SJCRH30 (cell line): Measurements from ENCODE around the gene CGAS. TPM values are rescaled to one million over a fixed set of nuclear protein-coding genes. Genes with fewer than 3 reads are reported as not detected.
A peak's percentile ranks its signal among the peaks of the same experiment; 100 is the strongest.
"Not testable (repeated sequence)": the region's sequence is repeated elsewhere in the genome, so short reads cannot be mapped to it uniquely, and the experiment has no call there.

ENCODE experiments used
- DNase-seq, 2 experiments: peaks; one replicate each; pipeline ENCODE4 v3.0.0-alpha.2; 2015 to 2020
- H3K27ac ChIP-seq: fragments of 250-450 bp; sonication (Bioruptor Pico); 2 replicates; pipeline ENCODE4 v1.5.1; 2020; ENCODE audit warnings: mild to moderate bottlenecking, moderate library complexity
- H3K27me3 ChIP-seq: fragments of 250-450 bp; sonication (Bioruptor Pico); 2 replicates; pipeline ENCODE4 v1.5.1; 2020; ENCODE audit warnings: mild to moderate bottlenecking, moderate library complexity
- H3K36me3 ChIP-seq: fragments of 250-450 bp; sonication (Bioruptor Pico); 2 replicates; pipeline ENCODE4 v1.5.1; 2020; ENCODE audit warnings: mild to moderate bottlenecking, moderate library complexity
- H3K4me1 ChIP-seq: fragments of 250-450 bp; sonication (Bioruptor Pico); 2 replicates; pipeline ENCODE4 v1.5.1; 2020; ENCODE audit warnings: mild to moderate bottlenecking, moderate library complexity
- H3K4me3 ChIP-seq: fragments of 250-450 bp; sonication (Bioruptor Pico); 2 replicates; pipeline ENCODE4 v1.5.1; 2020; ENCODE audit warnings: mild to moderate bottlenecking, moderate library complexity
- H3K9me3 ChIP-seq: fragments of 250-450 bp; sonication (Bioruptor Pico); replicated peaks from 2 replicates; pipeline ENCODE4 v1.5.1; 2020; ENCODE audit warnings: mild to moderate bottlenecking, moderate library complexity
- total RNA-seq: library from RNA; depleted of rRNA; stranded (reverse); fragments of >200 nt; shearing (Covaris generic); gene quantifications from 2 replicates; pipeline ENCODE4 v1.2.3, GENCODE V29; 2014

Gene CGAS
- total RNA-seq, 1 experiment from 2014 or later, result 17.9 TPM

DNA sequence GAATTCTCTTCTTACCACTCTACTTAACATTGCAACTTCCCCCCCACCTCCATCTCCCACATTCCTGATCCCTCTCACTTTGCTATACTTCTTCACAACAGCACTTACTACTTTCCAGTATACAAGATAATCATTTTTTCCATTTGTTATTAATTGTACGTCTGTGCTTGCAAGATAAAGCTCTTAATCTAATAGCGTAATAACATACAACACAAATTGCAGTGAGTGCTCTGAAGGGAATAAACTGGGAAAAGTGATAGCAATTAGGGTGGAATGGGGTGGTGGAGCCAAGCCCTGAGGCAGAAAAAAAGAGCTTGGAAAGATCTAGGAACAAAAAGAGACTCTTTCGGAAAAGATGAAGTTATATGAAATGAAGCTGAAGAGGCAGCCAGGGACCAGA is 8.5 kb downstream of the CGAS start:
- Histone ChIP-seq H3K9me3 (no peaks in the 10 kb centered on the region), H3K4me1 (no peaks in the 10 kb centered on the region), H3K36me3 (0 out of 2 replicates have a peak, but pooled peaks cover 10% of the 10 kb centered on the region), H3K27me3 (no peaks in the 10 kb centered on the region), H3K4me3 (no peak overlapping the region), H3K27ac (no peak overlapping the region)
- no peak for DNase-seq

GRCh38 chr6:73435236-73435635 is 16.9 kb downstream of the CGAS start:
- no peak for DNase-seq
- no peaks in the 10 kb centered on the region for H3K27me3 ChIP-seq
- no peak overlapping the region for H3K4me3 ChIP-seq
- peaks cover 9% of the 10 kb centered on the region for H3K36me3 ChIP-seq
- H3K4me1 ChIP-seq, result no peaks in the 10 kb centered on the region
- no peaks in the 10 kb centered on the region for H3K9me3 ChIP-seq
- H3K27ac ChIP-seq, result no peak overlapping the region

DNA sequence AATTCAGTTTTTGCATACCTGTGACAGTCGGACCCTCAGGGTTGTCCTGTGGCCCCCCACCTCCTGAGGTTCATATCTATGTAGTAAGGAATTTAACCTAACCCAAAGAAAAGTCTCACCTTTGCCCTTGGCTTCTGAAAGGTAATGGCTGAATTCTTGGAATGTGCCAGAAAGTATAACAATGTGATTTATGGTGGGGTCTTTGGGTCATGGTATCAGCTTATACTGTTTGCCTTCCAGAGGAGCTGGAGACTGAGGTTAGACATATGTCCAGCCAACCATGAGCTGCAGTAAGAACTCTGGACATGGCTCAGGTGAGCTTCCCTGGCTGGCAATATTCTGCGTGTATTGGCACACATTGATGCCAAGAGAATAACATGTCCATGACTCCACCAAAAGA is 30.6 kb downstream of the CGAS start:
- no peak for DNase-seq
- H3K36me3 ChIP-seq, result peaks cover 21% of the 10 kb centered on the region
- no peaks in the 10 kb centered on the region for H3K27me3 ChIP-seq
- H3K27ac ChIP-seq, result no peak overlapping the region
- H3K4me1 ChIP-seq, result no peaks in the 10 kb centered on the region
- no peaks in the 10 kb centered on the region for H3K9me3 ChIP-seq
- no peak overlapping the region for H3K4me3 ChIP-seq

- Histone ChIP-seq H3K4me3 (no peak overlapping the region), H3K9me3 (no peaks in the 10 kb centered on the region), H3K27me3 (no peaks in the 10 kb centered on the region), H3K27ac (no peak overlapping the region), H3K36me3 (peaks cover 10% of the 10 kb centered on the region), H3K4me1 (no peaks in the 10 kb centered on the region)
- peak; percentile 18 to 19 for DNase-seq
Measured at GRCh38 chr6:73418081-73418741, 33.9 kb downstream of the CGAS start.

GRCh38 chr6:73413102-73413501 is 39.0 kb downstream of the CGAS start:
- no peaks in the 10 kb centered on the region for H3K9me3 ChIP-seq
- H3K27me3 ChIP-seq, result no peaks in the 10 kb centered on the region
- no peak overlapping the region for H3K27ac ChIP-seq
- no peaks in the 10 kb centered on the region for H3K36me3 ChIP-seq
- no peaks in the 10 kb centered on the region for H3K4me1 ChIP-seq
- no peak overlapping the region for H3K4me3 ChIP-seq
- no peak for DNase-seq

GRCh38 chr6:73409395-73409794 is 42.7 kb downstream of the CGAS start:
- DNase-seq, result no peak
- Histone ChIP-seq H3K9me3 (no peaks in the 10 kb centered on the region), H3K36me3 (no peaks in the 10 kb centered on the region), H3K27ac (no peak overlapping the region), H3K27me3 (0 out of 2 replicates have a peak, but pooled peaks cover 2% of the 10 kb centered on the region), H3K4me1 (no peaks in the 10 kb centered on the region), H3K4me3 (no peak overlapping the region)

- Histone ChIP-seq H3K4me3 (no peak overlapping the region), H3K36me3 (no peaks in the 10 kb centered on the region), H3K27ac (no peak overlapping the region), H3K4me1 (no peaks in the 10 kb centered on the region), H3K9me3 (no peaks in the 10 kb centered on the region), H3K27me3 (no peaks in the 10 kb centered on the region; the same call in 1 of the 2 replicates)
- DNase-seq, result no peak
Measured at GRCh38 chr6:73400656-73401055, 51.4 kb downstream of the CGAS start.

- no peaks in the 10 kb centered on the region for H3K9me3 ChIP-seq
- no peak overlapping the region for H3K27ac ChIP-seq
- no peaks in the 10 kb centered on the region for H3K36me3 ChIP-seq
- no peaks in the 10 kb centered on the region; the same call in 1 of the 2 replicates for H3K27me3 ChIP-seq
- no peak overlapping the region for H3K4me3 ChIP-seq
- DNase-seq, result no peak
- no peaks in the 10 kb centered on the region for H3K4me1 ChIP-seq
Measured at GRCh38 chr6:73395875-73396274, 56.2 kb downstream of the CGAS start.

- H3K27me3 ChIP-seq, result no peaks in the 10 kb centered on the region
- DNase-seq, result no peak
- no peaks in the 10 kb centered on the region for H3K9me3 ChIP-seq
- H3K36me3 ChIP-seq, result no peaks in the 10 kb centered on the region
- no peak within 1 kb of the TSS for H3K27ac ChIP-seq
- H3K4me1 ChIP-seq, result no peaks in the 10 kb centered on the region
- no peak within 1 kb of the TSS for H3K4me3 ChIP-seq
Measured at GRCh38 chr6:73394577-73395354, 57.3 kb downstream of the CGAS start, which contains the start of gene DDX43. Gene DDX43, plus strand, starts transcription at chr6:73394828. Its CDS starts 78 bp downstream, at chr6:73394906.

DNA sequence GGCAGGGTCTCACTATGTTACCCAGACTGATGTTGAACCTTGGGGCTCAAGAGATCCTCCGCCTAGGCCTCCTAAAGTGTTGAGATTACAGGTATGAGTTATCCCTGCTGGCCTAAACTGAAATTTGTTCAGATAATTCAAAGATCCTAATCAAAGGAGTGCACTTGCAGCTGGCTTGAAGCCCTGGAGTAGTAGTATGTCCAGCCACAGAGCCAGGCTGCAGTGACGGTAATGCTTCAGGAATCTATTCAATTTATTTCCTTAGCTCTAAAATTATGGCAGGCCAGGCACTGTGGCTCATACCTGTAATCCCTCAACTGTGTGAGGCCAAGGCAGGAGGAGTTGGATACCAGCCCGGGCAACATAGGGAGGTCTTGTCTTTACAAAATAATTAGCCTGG is 58.8 kb downstream of the CGAS start:
- Histone ChIP-seq H3K4me1 (no peaks in the 10 kb centered on the region), H3K27me3 (no peaks in the 10 kb centered on the region; the same call in 1 of the 2 replicates), H3K27ac (no peak overlapping the region), H3K9me3 (no peaks in the 10 kb centered on the region), H3K36me3 (no peaks in the 10 kb centered on the region), H3K4me3 (no peak overlapping the region)
- DNase-seq, result no peak

- not testable (repeated sequence) for DNase-seq, H3K27ac ChIP-seq, H3K9me3 ChIP-seq, H3K36me3 ChIP-seq, H3K27me3 ChIP-seq, H3K4me3 ChIP-seq, H3K4me1 ChIP-seq
Measured at GRCh38 chr6:73392188-73392587, 59.9 kb downstream of the CGAS start.

DNA sequence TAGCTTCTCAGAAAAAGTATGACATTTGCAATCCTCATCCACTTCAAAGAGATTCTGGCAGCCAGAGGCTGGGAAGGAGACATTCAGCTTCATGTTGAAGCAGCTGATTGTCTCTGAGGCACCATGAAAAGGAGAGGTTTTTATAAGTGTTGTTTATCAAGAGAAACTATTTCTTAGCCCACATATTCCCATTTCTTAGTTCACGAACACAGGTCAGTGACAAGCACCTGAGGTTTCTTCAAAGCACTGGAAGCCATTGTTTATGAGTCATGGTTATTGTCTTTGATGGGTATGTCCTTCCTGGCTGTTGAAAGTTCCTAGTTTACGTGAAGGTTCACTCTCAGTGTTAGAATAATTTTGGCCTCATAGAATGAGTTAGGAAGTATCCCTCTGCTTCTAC is 60.4 kb downstream of the CGAS start:
- Histone ChIP-seq H3K36me3 (no peaks in the 10 kb centered on the region), H3K9me3 (no peaks in the 10 kb centered on the region), H3K27ac (no peak overlapping the region), H3K27me3 (no peaks in the 10 kb centered on the region; the same call in 1 of the 2 replicates), H3K4me1 (no peaks in the 10 kb centered on the region), H3K4me3 (no peak overlapping the region)
- DNase-seq, result no peak

DNA sequence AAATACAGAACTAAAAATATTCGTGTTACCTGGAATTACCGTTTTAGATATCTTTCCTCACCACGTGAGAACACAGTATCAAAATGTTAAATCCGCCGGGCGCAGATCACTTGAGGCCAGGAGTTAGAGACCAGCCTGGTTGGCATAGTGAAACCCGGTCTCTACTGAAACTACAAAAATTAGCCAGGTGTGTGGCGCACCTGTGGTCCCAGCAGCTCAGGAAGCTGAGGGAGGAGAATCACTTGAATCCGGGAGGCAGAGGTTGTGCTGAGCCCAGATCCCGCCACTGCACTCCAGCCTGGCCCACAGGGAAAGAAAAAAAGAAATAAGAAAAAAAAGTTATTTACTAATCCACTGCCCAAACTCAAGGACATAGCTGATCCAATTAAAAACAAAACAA is 62.2 kb downstream of the CGAS start:
- no peaks in the 10 kb centered on the region for H3K9me3 ChIP-seq
- DNase-seq, result no peak
- no peaks in the 10 kb centered on the region for H3K36me3 ChIP-seq
- no peak overlapping the region for H3K4me3 ChIP-seq
- H3K4me1 ChIP-seq, result no peaks in the 10 kb centered on the region
- no peak overlapping the region for H3K27ac ChIP-seq
- H3K27me3 ChIP-seq, result no peaks in the 10 kb centered on the region; the same call in 1 of the 2 replicates

DNA sequence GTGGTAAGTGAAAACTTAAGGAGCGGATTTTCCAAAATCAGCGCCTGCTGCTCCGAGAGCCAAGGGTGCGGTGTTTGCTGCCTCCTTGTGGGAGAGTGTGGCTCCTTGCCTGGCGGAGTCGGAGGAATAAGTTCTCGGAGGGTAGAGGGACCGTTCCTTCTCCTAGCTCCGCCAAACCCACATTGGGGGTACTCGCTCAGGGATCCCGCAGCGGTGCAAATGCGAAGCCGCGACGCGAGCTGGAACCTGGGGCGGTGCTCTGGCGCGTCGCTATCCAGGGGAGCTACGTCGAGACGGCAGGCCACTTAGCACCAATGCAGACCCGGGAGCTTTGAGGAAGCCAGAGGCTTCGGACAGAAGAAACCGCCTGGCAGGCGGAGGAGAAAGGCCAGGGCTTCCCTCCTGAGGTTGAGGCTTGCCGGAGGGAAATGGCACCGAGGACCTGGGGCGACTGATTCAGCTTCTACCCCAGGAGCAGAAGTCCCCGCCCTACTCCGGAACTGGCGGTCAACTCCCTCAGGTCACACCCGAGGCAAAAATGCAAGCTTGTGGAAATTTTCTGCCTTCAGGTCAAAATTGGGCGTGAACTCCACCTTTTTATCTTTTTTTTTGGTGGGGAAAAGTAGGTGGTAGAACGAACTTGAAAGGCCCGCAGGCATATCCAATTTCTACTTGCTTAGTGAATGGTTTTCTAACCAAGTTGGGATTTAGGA is 63.1 kb downstream of the CGAS start:
- H3K4me3 ChIP-seq, result peak overlapping the region; percentile 57
- no peaks in the 10 kb centered on the region for H3K36me3 ChIP-seq
- H3K9me3 ChIP-seq, result no peaks in the 10 kb centered on the region
- no peaks in the 10 kb centered on the region; the same call in 1 of the 2 replicates for H3K27me3 ChIP-seq
- no peak overlapping the region for H3K27ac ChIP-seq
- H3K4me1 ChIP-seq, result no peaks in the 10 kb centered on the region
- peak; percentile 47 to 63 for DNase-seq

- Histone ChIP-seq H3K4me1 (no peaks in the 10 kb centered on the region), H3K27ac (no peak overlapping the region), H3K27me3 (no peaks in the 10 kb centered on the region; the same call in 1 of the 2 replicates), H3K4me3 (peak overlapping the region; percentile 57), H3K36me3 (no peaks in the 10 kb centered on the region), H3K9me3 (no peaks in the 10 kb centered on the region)
- DNase-seq, result no peak
Measured at GRCh38 chr6:73388433-73388799, 63.7 kb downstream of the CGAS start.
